Epithelial cell of proximal tubule (primary cell): ENCODE data around the gene TBCB. TPM values are rescaled to one million over a fixed set of nuclear protein-coding genes. Genes with fewer than 3 reads are reported as not detected.
A peak's percentile ranks its signal among the peaks of the same experiment; 100 is the strongest.

Experiments used
- DNase-seq: peaks from one replicate; pipeline ENCODE4 v3.0.0-alpha.2; 2011; ENCODE audit warnings: low read depth
- H3K4me3 ChIP-seq: 2 replicates; pipeline ENCODE4 v1.5.1; 2011; ENCODE audit warnings: low read depth, mild to moderate bottlenecking, low read length
- total RNA-seq: library from RNA; depleted of rRNA; stranded (reverse); fragments of >200 nt; gene quantifications from 2 replicates; pipeline ENCODE4 v1.2.3, GENCODE V29; 2015
- TF ChIP-seq, protein P1 (sequence below): conservative IDR thresholded peaks from 2 replicates; pipeline ENCODE4 v1.5.1; 2012; ENCODE audit warnings: low read depth, mild to moderate bottlenecking, low read length

TBCB gene
- total RNA-seq, 1 donor from 2014 or later: 280 TPM

DNA sequence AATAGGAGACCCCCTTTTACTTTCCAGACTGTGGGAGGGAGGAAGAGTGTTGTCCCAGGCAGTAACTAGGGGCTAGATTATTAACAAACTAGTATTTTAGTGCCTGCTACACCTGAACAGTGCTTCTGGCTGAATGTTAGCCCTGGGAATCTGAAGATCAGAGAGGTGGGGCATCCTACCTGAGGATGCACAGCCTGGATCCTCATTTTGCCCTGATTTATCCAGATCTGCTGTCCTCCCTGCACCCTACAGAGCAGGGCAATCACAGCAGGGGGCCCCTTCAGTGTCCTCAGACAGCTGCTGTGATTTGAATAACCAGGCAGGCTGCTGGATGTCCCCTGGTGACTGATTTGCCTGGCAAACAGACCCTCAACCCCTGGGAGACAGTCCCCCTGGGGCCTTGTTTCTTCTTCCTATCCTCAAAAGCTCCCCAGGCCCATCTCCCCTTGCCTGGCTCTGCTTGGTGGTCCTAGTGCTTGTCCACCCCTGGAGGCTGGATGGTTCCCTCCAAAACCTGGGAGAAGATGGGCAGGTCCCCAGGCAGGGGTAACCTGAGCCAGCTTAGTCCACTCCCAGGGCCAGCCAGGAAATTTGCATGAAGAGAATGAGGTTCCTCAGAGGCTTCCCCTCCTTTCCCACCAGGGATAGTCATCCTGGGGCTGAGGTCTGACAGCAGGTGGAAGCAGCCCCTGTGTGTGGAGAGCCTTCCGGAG, 4.6 kb upstream of the TBCB start, which contains the start of gene OVOL3:
TSS of gene OVOL3 (plus strand) at position 657 of the 713 bp plus-strand sequence. CDS start 60 bp downstream, outside the sequence.
- no peak for DNase-seq
- H3K4me3 ChIP-seq: no peak within 1 kb of the TSS

DNA sequence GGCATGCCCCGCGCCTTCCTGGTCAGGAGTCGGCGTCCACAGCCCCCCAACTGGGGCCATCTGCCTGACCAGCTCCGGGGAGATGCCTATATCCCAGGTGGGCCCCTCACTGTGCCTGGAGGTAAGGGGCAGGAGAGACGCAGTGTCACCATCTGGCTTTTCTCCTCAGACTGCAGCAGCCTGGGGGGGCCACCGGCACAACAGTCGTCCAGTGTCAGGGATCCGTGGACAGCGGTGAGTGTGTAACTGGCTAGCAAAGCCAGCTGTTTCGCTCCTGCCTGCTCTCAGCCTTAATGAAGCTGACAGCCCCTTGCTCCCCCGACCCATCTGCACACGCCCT, 4.1 kb upstream of the TBCB start:
- no peak overlapping the region for H3K4me3 ChIP-seq
- DNase-seq: no peak
- TF ChIP-seq, protein P1, sequence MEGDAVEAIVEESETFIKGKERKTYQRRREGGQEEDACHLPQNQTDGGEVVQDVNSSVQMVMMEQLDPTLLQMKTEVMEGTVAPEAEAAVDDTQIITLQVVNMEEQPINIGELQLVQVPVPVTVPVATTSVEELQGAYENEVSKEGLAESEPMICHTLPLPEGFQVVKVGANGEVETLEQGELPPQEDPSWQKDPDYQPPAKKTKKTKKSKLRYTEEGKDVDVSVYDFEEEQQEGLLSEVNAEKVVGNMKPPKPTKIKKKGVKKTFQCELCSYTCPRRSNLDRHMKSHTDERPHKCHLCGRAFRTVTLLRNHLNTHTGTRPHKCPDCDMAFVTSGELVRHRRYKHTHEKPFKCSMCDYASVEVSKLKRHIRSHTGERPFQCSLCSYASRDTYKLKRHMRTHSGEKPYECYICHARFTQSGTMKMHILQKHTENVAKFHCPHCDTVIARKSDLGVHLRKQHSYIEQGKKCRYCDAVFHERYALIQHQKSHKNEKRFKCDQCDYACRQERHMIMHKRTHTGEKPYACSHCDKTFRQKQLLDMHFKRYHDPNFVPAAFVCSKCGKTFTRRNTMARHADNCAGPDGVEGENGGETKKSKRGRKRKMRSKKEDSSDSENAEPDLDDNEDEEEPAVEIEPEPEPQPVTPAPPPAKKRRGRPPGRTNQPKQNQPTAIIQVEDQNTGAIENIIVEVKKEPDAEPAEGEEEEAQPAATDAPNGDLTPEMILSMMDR: no peak

More for the DNA sequence above, 4.6 kb upstream of the TBCB start, which contains the start of gene OVOL3:
- TF ChIP-seq, protein P1: no peak

DNA sequence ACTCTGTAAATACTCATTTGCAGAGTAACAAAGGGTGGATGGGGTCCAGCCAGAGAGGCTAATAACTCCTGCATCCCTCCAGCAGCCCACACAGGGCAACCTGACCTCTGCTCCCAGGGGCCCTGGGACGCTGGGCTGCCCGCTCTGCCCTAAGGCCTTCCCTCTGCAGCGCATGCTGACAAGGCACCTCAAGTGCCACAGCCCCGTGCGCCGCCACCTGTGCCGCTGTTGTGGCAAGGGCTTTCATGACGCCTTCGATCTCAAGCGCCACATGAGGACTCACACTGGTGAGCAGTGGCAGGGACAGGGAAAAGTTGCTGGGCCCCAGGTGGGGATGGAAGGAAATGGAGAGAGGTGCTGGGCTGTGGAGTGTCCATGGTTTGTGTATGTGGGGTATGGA, 2.6 kb upstream of the TBCB start:
- no peak overlapping the region for H3K4me3 ChIP-seq
- DNase-seq: no peak
- TF ChIP-seq, protein P1: no peak

DNA sequence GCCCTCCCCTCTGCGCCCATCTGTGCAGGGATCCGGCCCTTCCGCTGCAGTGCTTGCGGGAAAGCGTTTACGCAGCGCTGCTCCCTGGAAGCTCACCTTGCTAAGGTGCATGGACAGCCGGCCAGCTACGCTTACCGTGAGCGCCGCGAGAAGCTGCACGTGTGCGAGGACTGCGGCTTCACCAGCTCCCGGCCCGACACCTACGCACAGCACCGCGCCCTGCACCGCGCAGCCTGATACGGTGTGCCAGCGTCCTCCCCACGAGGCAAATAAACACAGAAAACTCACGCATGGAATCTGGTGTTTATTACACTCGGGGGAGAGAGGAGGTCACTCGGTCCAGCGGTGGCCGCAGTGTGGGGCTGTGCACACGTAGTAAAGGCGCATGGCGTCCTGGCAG, 1.8 kb upstream of the TBCB start:
- TF ChIP-seq, protein P1: no peak
- no peak for DNase-seq
- peak overlapping the region; percentile 90 for H3K4me3 ChIP-seq

DNA sequence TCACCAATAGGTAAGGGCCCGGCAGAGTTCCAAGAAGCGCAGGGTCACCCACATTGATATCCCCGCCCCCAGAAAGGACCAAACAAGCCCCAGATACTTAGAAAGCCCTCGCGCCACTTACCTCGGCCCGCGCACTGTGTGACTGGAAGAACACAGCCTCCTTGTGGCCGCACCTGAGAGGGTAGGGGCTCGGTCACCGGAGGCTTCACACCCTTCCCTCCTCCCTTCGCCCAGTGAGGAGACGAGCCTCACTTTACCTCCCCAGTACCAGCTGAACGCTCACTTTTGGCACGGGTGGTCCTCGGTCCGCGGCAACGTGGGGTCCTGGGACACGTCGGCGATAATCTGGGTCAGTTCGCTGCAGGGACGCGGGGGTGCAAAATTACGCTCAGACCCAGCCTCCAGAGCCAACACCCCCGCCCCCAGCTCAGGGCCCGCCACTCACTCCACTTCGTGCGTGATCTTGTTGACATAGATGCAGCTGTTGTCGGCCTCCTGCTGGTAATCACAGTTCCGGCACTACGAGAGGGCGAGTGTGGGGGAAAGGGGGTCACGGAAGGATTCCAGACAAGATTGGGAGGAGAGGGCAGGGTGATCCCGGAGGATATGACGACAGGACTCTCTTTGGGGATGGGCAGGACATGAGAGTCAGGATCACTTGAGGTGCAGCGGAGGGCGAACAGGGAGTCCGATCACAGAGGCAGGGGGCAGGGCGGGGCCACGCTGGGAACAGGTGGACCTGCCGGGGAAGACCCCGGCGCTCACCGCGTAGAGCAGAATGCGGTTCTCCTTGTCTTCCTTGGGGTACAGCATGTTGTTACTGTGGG, 1.2 kb upstream of the TBCB start:
- peak overlapping the region; percentile 90 for H3K4me3 ChIP-seq
- no peak for DNase-seq
- TF ChIP-seq, protein P1: peak; percentile 35

DNA sequence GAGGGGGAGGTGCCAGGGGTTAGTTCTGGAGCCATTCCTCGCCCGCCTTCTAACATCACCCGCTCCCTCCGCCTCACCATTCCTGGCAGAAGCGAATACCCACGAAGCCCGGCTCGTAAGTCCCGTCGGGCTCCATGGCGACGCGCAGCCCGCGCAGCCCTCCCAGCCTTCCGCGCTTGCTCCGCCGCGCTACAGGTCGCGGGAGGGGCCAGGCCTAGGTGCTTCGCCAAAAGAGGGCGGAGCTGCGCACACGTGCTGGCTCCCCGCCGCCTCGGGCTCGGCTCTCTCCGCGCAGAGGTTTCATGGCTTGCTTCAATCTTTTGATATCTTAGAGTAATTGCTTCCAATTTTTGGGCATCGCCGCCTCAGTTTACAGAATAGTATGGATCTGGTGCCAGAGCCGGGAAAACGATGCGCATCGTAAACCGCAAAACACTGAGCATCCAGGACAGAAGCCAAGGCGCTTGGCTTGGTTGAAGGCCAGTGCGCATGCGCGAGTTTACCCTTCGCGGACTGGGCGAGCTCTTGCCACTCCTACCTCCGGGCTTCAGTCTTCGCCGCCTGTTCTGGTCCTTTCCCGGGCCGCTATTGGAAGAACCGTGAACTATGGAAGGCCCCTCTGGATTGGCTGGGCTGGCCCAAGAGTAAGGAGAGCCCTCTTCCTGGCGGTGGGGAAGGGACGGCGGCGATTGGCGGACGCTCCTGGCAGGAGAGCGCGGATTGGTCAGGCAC, 381 bp upstream of the TBCB start, which contains the start of gene POLR2I:
TSS of gene POLR2I (minus strand) at position 155 of the 732 bp plus-strand sequence. CDS start at position 136, 19 bp downstream.
- TF ChIP-seq, protein P1: no peak
- peak; percentile 97 for DNase-seq
- peak within 1 kb of the TSS; percentile 90 for H3K4me3 ChIP-seq
